LNCaP clone FGC (cell line): Measurements from ENCODE around the gene HES3.

Source experiments
- DNase-seq: peaks from one replicate; pipeline ENCODE4 v3.0.0-alpha.2; 2011; ENCODE audit warnings: low read depth
- H3K4me3 ChIP-seq: 2 replicates; pipeline ENCODE4 v1.5.1; 2011; ENCODE audit warnings: mild to moderate bottlenecking, low read depth, low read length, control low read depth
- TF ChIP-seq, protein P1 (sequence below): IDR thresholded peaks from 2 replicates; pipeline ENCODE4 v1.5.1; 2012; ENCODE audit warnings: mild to moderate bottlenecking; ENCODE audit not compliant: control insufficient read depth, insufficient read depth; ENCODE audit errors: extremely low read depth

HES3 gene

DNA sequence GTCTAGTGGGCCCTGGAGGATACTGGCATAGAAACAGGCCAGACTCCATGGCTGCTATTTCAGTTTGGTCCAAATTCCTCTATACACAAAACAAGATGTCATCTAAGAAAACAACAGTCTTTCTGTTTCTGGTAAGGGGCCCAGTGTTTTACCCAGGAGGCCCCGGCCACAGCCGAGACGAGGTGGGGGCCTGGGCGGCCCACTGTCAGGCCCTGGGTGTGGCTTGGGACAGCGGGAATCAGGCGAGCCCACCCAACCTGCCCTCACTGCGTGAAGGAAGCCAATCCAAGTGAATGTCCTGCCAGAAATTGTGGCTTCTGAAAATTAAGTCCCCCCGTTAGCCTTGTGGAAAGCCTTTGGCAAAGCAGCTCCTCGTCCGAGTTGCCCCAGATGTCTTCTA lies 48.1 kb downstream of the HES3 start:
- no peak for DNase-seq
- TF ChIP-seq, protein P1, sequence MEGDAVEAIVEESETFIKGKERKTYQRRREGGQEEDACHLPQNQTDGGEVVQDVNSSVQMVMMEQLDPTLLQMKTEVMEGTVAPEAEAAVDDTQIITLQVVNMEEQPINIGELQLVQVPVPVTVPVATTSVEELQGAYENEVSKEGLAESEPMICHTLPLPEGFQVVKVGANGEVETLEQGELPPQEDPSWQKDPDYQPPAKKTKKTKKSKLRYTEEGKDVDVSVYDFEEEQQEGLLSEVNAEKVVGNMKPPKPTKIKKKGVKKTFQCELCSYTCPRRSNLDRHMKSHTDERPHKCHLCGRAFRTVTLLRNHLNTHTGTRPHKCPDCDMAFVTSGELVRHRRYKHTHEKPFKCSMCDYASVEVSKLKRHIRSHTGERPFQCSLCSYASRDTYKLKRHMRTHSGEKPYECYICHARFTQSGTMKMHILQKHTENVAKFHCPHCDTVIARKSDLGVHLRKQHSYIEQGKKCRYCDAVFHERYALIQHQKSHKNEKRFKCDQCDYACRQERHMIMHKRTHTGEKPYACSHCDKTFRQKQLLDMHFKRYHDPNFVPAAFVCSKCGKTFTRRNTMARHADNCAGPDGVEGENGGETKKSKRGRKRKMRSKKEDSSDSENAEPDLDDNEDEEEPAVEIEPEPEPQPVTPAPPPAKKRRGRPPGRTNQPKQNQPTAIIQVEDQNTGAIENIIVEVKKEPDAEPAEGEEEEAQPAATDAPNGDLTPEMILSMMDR: no peak
- H3K4me3 ChIP-seq: no peak overlapping the region

DNA sequence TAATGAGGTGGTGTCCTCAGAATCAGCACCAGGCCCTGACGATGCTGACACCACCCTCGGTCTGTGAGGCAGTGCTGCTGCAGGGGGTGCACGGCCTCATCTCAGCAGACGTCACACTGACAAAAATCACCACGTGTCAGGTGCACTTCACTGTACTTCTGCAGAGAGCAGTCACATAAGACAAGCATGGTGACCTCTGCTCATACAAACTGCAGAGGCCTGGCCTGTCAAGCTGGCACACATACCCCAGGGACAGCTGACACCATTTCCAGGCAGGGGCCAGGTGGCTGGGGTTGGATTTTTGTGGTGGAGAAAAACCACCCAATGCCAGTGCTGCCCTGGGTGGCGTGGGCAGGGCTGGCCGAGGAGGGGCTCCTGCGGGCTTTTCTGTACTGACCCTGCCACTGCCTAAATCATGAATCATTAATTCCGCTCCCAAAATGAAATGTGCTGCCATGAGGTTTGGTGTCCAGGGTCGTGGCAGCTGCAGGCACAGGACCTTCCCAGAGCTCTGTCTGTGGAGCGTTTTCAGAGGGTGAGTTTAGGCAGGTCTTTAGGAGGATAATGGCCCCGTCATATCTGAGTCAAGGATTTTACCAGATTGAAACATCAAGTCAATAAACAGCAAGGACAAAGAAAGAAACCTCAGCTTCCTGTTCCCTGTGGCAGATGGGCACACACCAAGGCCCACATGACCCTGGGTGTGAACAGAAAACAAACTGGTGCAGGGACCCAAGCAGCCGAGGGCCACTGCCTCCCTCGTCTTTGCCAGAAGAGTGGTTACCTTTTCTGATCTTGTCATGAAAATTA lies 50.3 kb downstream of the HES3 start:
- TF ChIP-seq, protein P1: no peak
- no peak overlapping the region for H3K4me3 ChIP-seq
- DNase-seq: no peak

DNA sequence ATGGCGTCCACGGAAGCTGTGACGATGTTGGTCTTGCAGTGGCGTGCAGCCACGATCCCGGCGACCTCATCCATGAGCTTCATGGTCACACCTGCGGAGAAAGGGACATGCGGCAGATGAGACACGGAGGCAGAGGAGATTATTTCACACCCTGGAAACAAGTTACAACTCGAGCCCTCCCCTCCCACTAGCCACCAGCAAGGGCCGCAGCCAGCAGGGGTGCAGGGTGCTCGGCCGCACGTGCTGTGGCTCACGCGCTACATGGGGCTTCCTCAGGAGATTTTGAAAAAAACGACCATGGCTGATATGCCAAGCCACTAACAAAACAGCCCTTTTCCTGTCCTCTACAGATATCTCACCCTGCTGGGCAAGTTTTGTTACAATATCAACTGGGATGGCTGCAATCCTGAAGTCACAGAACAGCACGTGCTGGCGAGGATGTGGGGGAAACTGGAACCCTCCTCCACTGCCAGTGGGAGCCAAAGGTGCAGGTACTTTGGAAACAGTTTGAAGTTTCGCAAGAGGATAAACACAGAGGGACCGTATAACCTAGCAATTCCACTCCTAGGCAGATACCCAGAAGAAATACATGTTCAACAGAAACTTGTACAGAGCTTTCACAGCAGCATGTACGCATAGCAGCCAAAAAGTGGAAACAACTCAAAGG lies 51.0 kb downstream of the HES3 start:
- DNase-seq: peak; percentile 28
- TF ChIP-seq, protein P1: no peak
- H3K4me3 ChIP-seq: no peak overlapping the region
